Body of pancreas (tissue), 4 donors: ENCODE results near the gene PGA3. TPM values are rescaled to one million over a fixed set of nuclear protein-coding genes. Genes with fewer than 3 reads are reported as not detected.

Experiments used
- ATAC-seq: fragments of 150-250 bp; one replicate; pipeline ENCODE4 v1.9.1; 2016
- DNase-seq, 4 donors: peaks; one replicate each; pipeline ENCODE4 v3.0.0-alpha.2; 2019
- H3K27ac ChIP-seq, 4 donors: fragments of 200-600 bp; sonication (generic); 1 replicate in 3 of 4; 2 replicates in 1 of 4; pipeline versions ENCODE4 v1.5.1 to v1.6.1; 2016 to 2019; ENCODE audit warnings: mild to moderate bottlenecking in 1 of 4, mixed read lengths in 1 of 4, moderate library complexity in 1 of 4
- H3K27me3 ChIP-seq, 2 donors: fragments of 200-600 bp; sonication (generic); one replicate each; pipeline ENCODE4 v1.6.0; 2016; ENCODE audit warnings: mild to moderate bottlenecking in 1 of 2
- H3K36me3 ChIP-seq, 2 donors: fragments of 200-600 bp; sonication (generic); replicated peaks in 1 of 2; 2 replicates each; pipeline ENCODE4 v1.5.1; 2016; ENCODE audit warnings: low read depth in 2 of 2; ENCODE audit not compliant: insufficient read depth in 1 of 2
- H3K4me1 ChIP-seq: fragments of 200-600 bp; sonication (generic); one replicate; pipeline ENCODE4 v1.6.0; 2016
- H3K4me3 ChIP-seq, 2 donors: fragments of 200-600 bp; sonication (generic); 1 replicate in 1 of 2; 2 replicates in 1 of 2; pipeline ENCODE4 v1.5.1; 2016 to 2019
- H3K9me3 ChIP-seq, 3 donors: fragments of 200-600 bp; sonication (generic); 1 replicate in 2 of 3; 2 replicates in 1 of 3; pipeline ENCODE4 v1.5.1; 2016
- CTCF ChIP-seq, 7 experiments: fragments of 450-650 bp in 4 of 7; fragments of 200-600 bp in 3 of 7; sonication (generic) in 3 of 7; IDR thresholded peaks; one replicate each; pipeline ENCODE4 v1.5.1; 2016 to 2019; ENCODE audit warnings: antibody characterized with exemption in 7 of 7
- POLR2A ChIP-seq, 3 donors: fragments of 450-650 bp; IDR thresholded peaks; one replicate each; pipeline ENCODE4 v1.6.1; 2016; ENCODE audit warnings: antibody characterized with exemption in 3 of 3, mild to moderate bottlenecking in 2 of 3
- WGBS, 2 donors: methylation state at CpG; one replicate each; pipeline ENCODE4 v1.1.5; 2017; 5-methylcytosine and 5-hydroxymethylcytosine counted together
- intact Hi-C: fragments of 100-400 bp; cut with DNase I; formaldehyde crosslinking; loops from one replicate; pipeline ENCODE4 v1.15.1; 2023
- total RNA-seq, 2 donors: library from RNA; depleted of rRNA; stranded (reverse); fragments of >200 nt; gene quantifications; one replicate each; pipeline ENCODE4 v1.1.0, GENCODE V29; 2016

Gene PGA3
- total RNA-seq, 2 donors from 2014 or later, result 26.4 TPM; not detected in 1

DNA sequence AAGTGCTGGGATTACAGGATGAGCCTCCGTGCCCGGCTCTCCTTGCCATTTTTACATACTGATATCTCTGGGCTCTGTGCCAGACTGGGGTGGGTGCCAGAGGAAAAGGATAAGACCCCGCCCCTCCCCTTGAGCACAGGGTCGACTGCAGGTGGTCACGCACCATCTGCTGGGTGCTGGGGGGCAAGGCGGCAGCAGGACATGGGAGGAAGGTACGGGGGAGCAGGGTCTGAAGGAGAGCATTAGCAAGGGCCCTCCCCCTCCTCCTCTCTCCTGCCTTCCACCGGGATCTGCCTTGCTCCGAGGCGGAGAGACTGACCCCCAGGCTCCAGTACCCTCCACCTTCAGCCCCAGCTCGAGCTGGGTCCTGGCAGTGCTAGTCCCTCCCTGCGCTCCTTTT is 9.7 kb upstream of the PGA3 start:
- intact Hi-C loops, result loop anchor here (10.0 kb wide), 1 partner anchor 369 kb away; no protein-coding TSS in a partner anchor
- ATAC-seq, result no peak
- Histone ChIP-seq H3K4me3 (no peak overlapping the region), H3K27me3 (no peaks in the 10 kb centered on the region), H3K4me1 (no peaks in the 10 kb centered on the region), H3K9me3 (no peaks in the 10 kb centered on the region), H3K27ac (no peak overlapping the region), H3K36me3 (no peaks in the 10 kb centered on the region)
- WGBS, 2 donors, result 33 to 35% methylated on average over 9 to 12 of the region's 12 CpGs
- TF ChIP-seq CTCF (IDR thresholded peaks at IDR 0.05), result no peak
- TF ChIP-seq POLR2A (IDR thresholded peaks at IDR 0.05), result no peak
- DNase-seq, result no peak

- TF ChIP-seq CTCF (IDR thresholded peaks at IDR 0.05) (no peak), POLR2A (IDR thresholded peaks at IDR 0.05) (no peak)
- DNase-seq (no peak), ATAC-seq (no peak)
- no peaks in the 10 kb centered on the region for H3K9me3 ChIP-seq
- no peaks in the 10 kb centered on the region for H3K27me3 ChIP-seq
- H3K4me1 ChIP-seq, result no peaks in the 10 kb centered on the region
- intact Hi-C loops, result loop anchor here (10.0 kb wide), 1 partner anchor 369 kb away; no protein-coding TSS in a partner anchor
- H3K36me3 ChIP-seq, result no peaks in the 10 kb centered on the region
- no peak overlapping the region for H3K27ac ChIP-seq
- H3K4me3 ChIP-seq, result no peak overlapping the region
- WGBS, 2 donors, result 74 to 75% methylated on average over 10 to 12 of the region's 12 CpGs
Measured at GRCh38 chr11:61194169-61194671, 9.1 kb upstream of the PGA3 start.

- ATAC-seq (no peak), DNase-seq (no peak)
- intact Hi-C loops, result loop anchor here (10.0 kb wide), 1 partner anchor 370 kb away; no protein-coding TSS in a partner anchor
- no peak for TF ChIP-seq CTCF (IDR thresholded peaks at IDR 0.05)
- no peak overlapping the region for H3K27ac ChIP-seq
- WGBS, 2 donors, result 64 to 73% methylated on average over 7 of the region's 7 CpGs
- H3K4me3 ChIP-seq, result no peak overlapping the region
- H3K9me3 ChIP-seq, result no peaks in the 10 kb centered on the region
- no peaks in the 10 kb centered on the region for H3K27me3 ChIP-seq
- H3K36me3 ChIP-seq, result no peaks in the 10 kb centered on the region
- H3K4me1 ChIP-seq, result no peaks in the 10 kb centered on the region
Measured at GRCh38 chr11:61194981-61195695, 8.2 kb upstream of the PGA3 start.

DNA sequence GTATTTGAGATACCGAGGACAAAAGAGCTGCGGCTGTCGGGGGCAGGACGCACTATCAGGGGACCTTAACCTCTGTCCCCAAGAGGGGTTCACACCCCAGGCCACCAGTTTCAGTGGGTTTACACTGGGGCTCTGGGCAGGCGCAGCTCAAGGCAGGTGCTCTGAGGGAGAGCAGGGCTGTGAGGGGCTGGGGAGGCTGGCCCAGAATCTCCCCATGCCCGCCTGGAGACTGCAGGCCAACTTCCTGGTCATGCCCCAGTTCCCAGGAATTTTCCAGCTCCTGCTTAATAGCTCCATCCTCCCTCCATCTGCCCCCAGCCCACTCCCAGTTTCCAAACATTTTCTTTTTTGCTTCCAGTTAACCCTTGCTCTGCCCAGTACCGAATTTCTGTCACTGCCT is 7.6 kb upstream of the PGA3 start:
- Histone ChIP-seq H3K27me3 (no peaks in the 10 kb centered on the region), H3K9me3 (no peaks in the 10 kb centered on the region), H3K36me3 (no peaks in the 10 kb centered on the region), H3K4me3 (no peak overlapping the region), H3K27ac (no peak overlapping the region), H3K4me1 (no peaks in the 10 kb centered on the region)
- ATAC-seq (no peak), DNase-seq (no peak)
- TF ChIP-seq POLR2A (IDR thresholded peaks at IDR 0.05) (no peak), CTCF (IDR thresholded peaks at IDR 0.05) (no peak)
- 81 to 82% methylated on average over 7 of the region's 7 CpGs for WGBS, 2 donors
- intact Hi-C loops, result loop anchor here (10.0 kb wide), 1 partner anchor 371 kb away; no protein-coding TSS in a partner anchor
